ENCODE data around the gene DNAJC2. TPM values are rescaled to one million over a fixed set of nuclear protein-coding genes. Genes with fewer than 3 reads are reported as not detected.

DNAJC2 gene
- total RNA-seq, 2 experiments from 2014 or later = 30.9 to 35.5 TPM

DNA sequence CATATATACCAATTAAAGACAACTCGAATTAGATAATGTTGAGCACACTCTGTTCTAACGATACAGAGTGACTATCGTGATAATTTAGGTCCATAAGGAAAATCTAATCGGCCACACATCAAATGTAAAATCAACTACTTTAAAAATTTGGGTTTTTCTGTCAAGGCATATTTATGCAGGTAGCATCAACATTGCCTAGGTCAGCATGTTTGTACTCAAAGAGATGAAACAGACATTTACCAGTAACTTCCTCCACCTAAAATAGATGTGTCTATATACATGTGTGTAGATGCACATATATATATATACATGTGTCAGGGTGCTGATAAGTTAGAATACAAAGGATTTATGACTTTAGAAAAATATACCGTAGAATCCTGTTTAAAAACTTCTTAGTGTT, 24.9 kb upstream of the DNAJC2 start:
- Mint-ChIP-seq H3K36me3 (ENCODE audit: low read depth) (peaks cover 40% of the 10 kb centered on the region), H3K27me3 (ENCODE audit: low read depth) (peaks cover 6% of the 10 kb centered on the region), H3K9me3 (ENCODE audit: insufficient read depth) (no peaks in the 10 kb centered on the region), H3K4me1 (ENCODE audit: low read depth) (no peaks in the 10 kb centered on the region), H3K4me3 (no peak overlapping the region), H3K27ac (no peak overlapping the region)
- no peak for ATAC-seq
- CTCF ChIA-PET = no interaction called here
- POLR2A ChIA-PET = no interaction called here
- no peak for DNase-seq

GRCh38 chr7:103349805-103350204, 5.2 kb upstream of the DNAJC2 start:
- Mint-ChIP-seq H3K36me3 (ENCODE audit: low read depth) (peaks cover 31% of the 10 kb centered on the region), H3K4me1 (ENCODE audit: low read depth) (peaks cover 51% of the 10 kb centered on the region), H3K27me3 (ENCODE audit: low read depth) (no peaks in the 10 kb centered on the region), H3K9me3 (ENCODE audit: insufficient read depth) (no peaks in the 10 kb centered on the region), H3K27ac (peak overlapping the region; percentile 58), H3K4me3 (peak overlapping the region; percentile 99)
- ChIA-PET CTCF (no interaction called here), POLR2A (no interaction called here)
- DNase-seq (no peak), ATAC-seq (no peak)

GRCh38 chr7:103348959-103349358, 4.4 kb upstream of the DNAJC2 start:
- DNase-seq = no peak
- Mint-ChIP-seq H3K4me1 (ENCODE audit: low read depth) (peaks cover 52% of the 10 kb centered on the region), H3K36me3 (ENCODE audit: low read depth) (peaks cover 30% of the 10 kb centered on the region), H3K27me3 (ENCODE audit: low read depth) (no peaks in the 10 kb centered on the region), H3K4me3 (peak overlapping the region; percentile 99), H3K27ac (peak overlapping the region; percentile 33), H3K9me3 (ENCODE audit: insufficient read depth) (no peaks in the 10 kb centered on the region)
- no peak for ATAC-seq
- CTCF ChIA-PET = no interaction called here
- POLR2A ChIA-PET = interaction anchor here (1.4 kb wide), 1 partner anchor 10 kb away, joined by 3 read pairs; no protein-coding TSS in a partner anchor

DNA sequence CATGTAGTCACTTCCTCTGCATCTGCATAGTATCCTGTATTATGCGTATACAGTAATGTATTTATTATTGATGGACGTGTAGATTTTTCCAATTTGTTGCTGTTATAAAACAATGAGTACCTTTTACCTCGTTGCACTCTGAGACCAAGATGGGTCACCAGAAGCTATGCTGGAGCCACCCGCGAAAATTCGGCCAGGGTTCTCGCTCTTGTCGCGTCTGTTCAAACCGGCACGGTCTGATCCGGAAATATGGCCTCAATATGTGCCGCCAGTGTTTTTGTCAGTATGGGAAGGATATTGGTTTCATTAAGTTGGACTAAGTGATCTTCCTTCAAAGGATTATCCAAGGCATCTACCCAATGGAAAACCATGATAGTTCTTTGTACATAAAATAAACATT, 3.9 kb upstream of the DNAJC2 start:
- ChIA-PET POLR2A (interaction anchor here (1.1 to 1.5 kb wide), 4 partner anchors 9 to 273 kb away, joined by 3 to 15 read pairs (median 4); partner anchors contain the start of gene ARMC10), CTCF (interaction anchor here (1.1 to 1.3 kb wide), 2 partner anchors 8 to 10 kb away, joined by 3 to 4 read pairs; no protein-coding TSS in a partner anchor)
- peak overlapping the region; percentile 99 for H3K4me3 Mint-ChIP-seq
- no peaks in the 10 kb centered on the region for H3K27me3 Mint-ChIP-seq (ENCODE audit: low read depth)
- H3K36me3 Mint-ChIP-seq (ENCODE audit: low read depth) = peaks cover 34% of the 10 kb centered on the region
- H3K4me1 Mint-ChIP-seq (ENCODE audit: low read depth) = peaks cover 54% of the 10 kb centered on the region
- H3K27ac Mint-ChIP-seq = peak overlapping the region; percentile 99
- H3K9me3 Mint-ChIP-seq (ENCODE audit: insufficient read depth) = no peaks in the 10 kb centered on the region
- no peak for ATAC-seq
- DNase-seq = peak; percentile 28

DNA sequence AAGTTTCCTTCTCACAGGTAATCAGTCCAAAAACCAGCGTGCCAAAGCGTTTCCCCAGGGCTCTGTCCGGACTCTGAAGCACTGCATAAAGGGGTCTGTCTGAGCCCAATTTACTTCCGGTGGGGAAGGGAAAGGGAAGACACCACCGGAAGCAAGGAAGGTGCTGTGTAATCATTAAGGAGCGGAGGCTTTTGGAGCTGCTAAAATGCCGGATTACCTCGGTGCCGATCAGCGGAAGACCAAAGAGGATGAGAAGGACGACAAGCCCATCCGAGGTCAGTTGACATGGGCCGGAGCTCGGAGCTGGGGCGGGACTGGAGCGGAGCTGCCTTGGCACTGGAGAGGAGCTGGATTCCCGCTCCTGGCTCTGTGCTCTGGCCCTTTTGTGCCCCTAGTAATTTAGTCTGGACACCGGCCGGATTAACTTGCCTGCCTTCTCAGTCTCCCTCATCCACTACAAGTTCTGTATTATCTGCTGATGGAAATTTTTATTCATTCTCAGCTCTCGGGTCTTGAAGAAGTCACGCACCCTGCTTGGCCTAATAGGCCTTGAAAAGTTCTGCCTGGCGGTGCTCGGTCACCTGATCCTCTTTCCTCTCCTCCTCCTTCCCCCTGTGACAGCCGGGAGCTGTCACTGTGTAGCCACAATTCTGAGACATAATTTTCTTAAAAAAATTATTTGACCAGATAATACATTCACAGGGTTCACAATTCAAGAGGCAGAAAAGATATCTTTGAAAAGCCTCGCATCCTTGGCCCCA, 3.1 kb upstream of the DNAJC2 start, which contains the start of gene PSMC2:
Gene PSMC2, plus strand, starts transcription at position 137 of the 761 bp plus-strand sequence. Its CDS starts 69 bp downstream, at position 206.
- no peaks in the 10 kb centered on the region for H3K27me3 Mint-ChIP-seq (ENCODE audit: low read depth)
- H3K36me3 Mint-ChIP-seq (ENCODE audit: low read depth) = peaks cover 33% of the 10 kb centered on the region
- DNase-seq (peak; percentile 89), ATAC-seq (peak; percentile 76)
- no peaks in the 10 kb centered on the region for H3K9me3 Mint-ChIP-seq (ENCODE audit: insufficient read depth)
- CTCF ChIA-PET = interaction anchor here (0.6 to 1.3 kb wide), 4 partner anchors 9 to 57 kb away, joined by 3 to 4 read pairs (median 4); no protein-coding TSS in a partner anchor
- POLR2A ChIA-PET = interaction anchor here (0.7 to 1.5 kb wide), 9 partner anchors 9 to 1667 kb away, joined by 3 to 15 read pairs (median 3); partner anchors contain the start of genes ARMC10 and KMT2E
- H3K4me3 Mint-ChIP-seq = peak within 1 kb of the TSS; percentile 99
- peak within 1 kb of the TSS; percentile 99 for H3K27ac Mint-ChIP-seq
- peaks cover 54% of the 10 kb centered on the region for H3K4me1 Mint-ChIP-seq (ENCODE audit: low read depth)

DNA sequence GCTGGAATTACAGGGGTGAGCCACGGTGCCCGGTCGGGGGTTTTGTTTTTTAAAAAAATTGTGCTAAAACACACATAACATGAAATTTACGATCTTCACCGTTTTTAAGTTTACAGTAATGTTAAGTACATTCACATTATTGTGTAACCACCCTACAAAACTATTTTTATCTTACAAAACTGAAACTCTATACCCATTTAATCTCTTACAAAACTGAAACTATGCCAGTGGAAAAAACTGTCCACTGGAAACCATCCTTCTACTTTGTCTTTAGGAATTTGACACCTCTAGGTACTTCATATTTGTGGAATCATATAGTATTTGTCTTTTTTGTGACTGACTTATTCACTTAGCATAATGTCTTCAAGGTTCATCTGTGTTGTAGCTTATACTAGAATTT, 1.8 kb upstream of the DNAJC2 start:
- H3K27ac Mint-ChIP-seq = peak overlapping the region; percentile 99
- ATAC-seq (no peak), DNase-seq (no peak)
- H3K4me1 Mint-ChIP-seq (ENCODE audit: low read depth) = peaks cover 52% of the 10 kb centered on the region
- H3K27me3 Mint-ChIP-seq (ENCODE audit: low read depth) = no peaks in the 10 kb centered on the region
- peaks cover 33% of the 10 kb centered on the region for H3K36me3 Mint-ChIP-seq (ENCODE audit: low read depth)
- no peaks in the 10 kb centered on the region for H3K9me3 Mint-ChIP-seq (ENCODE audit: insufficient read depth)
- H3K4me3 Mint-ChIP-seq = peak overlapping the region; percentile 99
- POLR2A ChIA-PET = interaction anchor here (0.8 to 1.1 kb wide), 2 partner anchors 35 to 633 kb away, joined by 3 read pairs; no protein-coding TSS in a partner anchor
- CTCF ChIA-PET = interaction anchor here (1.2 kb wide), 1 partner anchor 48 kb away, joined by 4 read pairs; no protein-coding TSS in a partner anchor

GRCh38 chr7:103343758-103344452, 662 bp downstream of the DNAJC2 start:
- ATAC-seq (peak; percentile 31), DNase-seq (peak; percentile 53)
- ChIA-PET POLR2A (interaction anchor here (0.6 to 1.0 kb wide), 5 partner anchors 10 to 1956 kb away, joined by 3 to 4 read pairs (median 4); no protein-coding TSS in a partner anchor), CTCF (no interaction called here)
- peak overlapping the region; percentile 95 for H3K27ac Mint-ChIP-seq
- H3K4me1 Mint-ChIP-seq (ENCODE audit: low read depth) = peaks cover 54% of the 10 kb centered on the region
- no peaks in the 10 kb centered on the region for H3K9me3 Mint-ChIP-seq (ENCODE audit: insufficient read depth)
- H3K4me3 Mint-ChIP-seq = peak overlapping the region; percentile 88
- peaks cover 44% of the 10 kb centered on the region for H3K36me3 Mint-ChIP-seq (ENCODE audit: low read depth)
- no peaks in the 10 kb centered on the region for H3K27me3 Mint-ChIP-seq (ENCODE audit: low read depth)

GRCh38 chr7:103343332-103343731, 1.2 kb downstream of the DNAJC2 start:
- POLR2A ChIA-PET = no interaction called here
- ATAC-seq = no peak
- Mint-ChIP-seq H3K27ac (peak overlapping the region; percentile 95), H3K27me3 (ENCODE audit: low read depth) (no peaks in the 10 kb centered on the region), H3K4me3 (peak overlapping the region; percentile 88), H3K9me3 (ENCODE audit: insufficient read depth) (no peaks in the 10 kb centered on the region), H3K36me3 (ENCODE audit: low read depth) (peaks cover 41% of the 10 kb centered on the region), H3K4me1 (ENCODE audit: low read depth) (peaks cover 51% of the 10 kb centered on the region)
- DNase-seq = no peak
- CTCF ChIA-PET = no interaction called here

DNA sequence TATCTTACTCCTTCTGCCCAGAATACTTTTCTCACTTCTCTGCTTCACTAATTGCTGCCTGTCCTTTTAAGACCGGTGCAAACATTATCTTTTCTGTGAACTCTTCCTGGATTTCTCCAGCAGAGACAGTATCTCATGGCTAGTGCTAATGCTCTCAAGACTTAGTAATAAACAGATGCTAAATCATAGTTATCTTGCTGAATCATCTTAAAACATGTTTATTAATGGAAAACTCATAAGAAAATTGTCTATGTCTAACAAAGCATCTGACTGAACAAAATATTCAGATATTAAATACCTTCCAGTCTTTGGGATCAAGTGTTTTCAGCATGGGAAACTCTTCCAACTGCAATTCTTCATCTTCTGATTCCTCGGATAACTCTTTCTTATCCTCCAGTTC, 3.1 kb downstream of the DNAJC2 start:
- ChIA-PET CTCF (no interaction called here), POLR2A (no interaction called here)
- ATAC-seq (no peak), DNase-seq (no peak)
- H3K27ac Mint-ChIP-seq = no peak overlapping the region
- H3K36me3 Mint-ChIP-seq (ENCODE audit: low read depth) = peaks cover 52% of the 10 kb centered on the region
- H3K27me3 Mint-ChIP-seq (ENCODE audit: low read depth) = no peaks in the 10 kb centered on the region
- H3K9me3 Mint-ChIP-seq (ENCODE audit: insufficient read depth) = no peaks in the 10 kb centered on the region
- no peak overlapping the region for H3K4me3 Mint-ChIP-seq
- H3K4me1 Mint-ChIP-seq (ENCODE audit: low read depth) = peaks cover 42% of the 10 kb centered on the region

DNA sequence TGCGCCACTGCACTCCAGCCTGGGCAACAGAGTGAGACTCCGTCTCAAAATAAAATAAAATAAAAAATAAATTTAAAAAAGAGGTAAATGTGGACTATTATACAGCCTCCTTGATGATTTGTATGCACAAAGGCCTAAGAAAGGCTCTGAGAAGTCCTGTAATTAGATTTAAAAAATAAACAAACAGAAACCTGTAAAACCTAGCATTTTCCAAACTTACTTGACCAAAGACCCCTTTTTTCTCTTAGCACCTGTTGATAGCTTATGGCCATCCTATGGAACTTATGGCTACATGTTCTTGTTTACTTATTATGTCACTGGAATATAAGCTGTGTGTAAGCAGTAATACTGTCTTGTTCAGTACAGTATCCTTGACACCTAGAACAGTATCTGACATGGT, 5.7 kb downstream of the DNAJC2 start:
- Mint-ChIP-seq H3K36me3 (ENCODE audit: low read depth) (peaks cover 51% of the 10 kb centered on the region), H3K27ac (no peak overlapping the region), H3K9me3 (ENCODE audit: insufficient read depth) (no peaks in the 10 kb centered on the region), H3K4me1 (ENCODE audit: low read depth) (peaks cover 26% of the 10 kb centered on the region), H3K4me3 (no peak overlapping the region), H3K27me3 (ENCODE audit: low read depth) (no peaks in the 10 kb centered on the region)
- no peak for ATAC-seq
- DNase-seq = no peak
- POLR2A ChIA-PET = interaction anchor here (0.8 to 0.9 kb wide), 2 partner anchors 9 to 27 kb away, joined by 3 read pairs; no protein-coding TSS in a partner anchor
- CTCF ChIA-PET = interaction anchor here (0.9 kb wide), 1 partner anchor 25 kb away, joined by 3 read pairs; no protein-coding TSS in a partner anchor

- Mint-ChIP-seq H3K27me3 (ENCODE audit: low read depth) (no peaks in the 10 kb centered on the region), H3K36me3 (ENCODE audit: low read depth) (peaks cover 52% of the 10 kb centered on the region), H3K4me3 (no peak overlapping the region), H3K9me3 (ENCODE audit: insufficient read depth) (no peaks in the 10 kb centered on the region), H3K4me1 (ENCODE audit: low read depth) (peaks cover 19% of the 10 kb centered on the region), H3K27ac (no peak overlapping the region)
- ChIA-PET CTCF (no interaction called here), POLR2A (no interaction called here)
- DNase-seq (no peak), ATAC-seq (no peak)
Measured at GRCh38 chr7:103336761-103337160, 7.8 kb downstream of the DNAJC2 start.

All from activated CD8-positive, alpha-beta T cell treated with anti-CD3 and anti-CD28 coated beads, Interleukin-2, amount 10 ng/mL, durations not matched to agents 7 days and 5 days (primary cell).